Gastrocnemius medialis (tissue), 4 donors: Measurements from ENCODE around the gene ZNF445.

Source experiments
- CTCF ChIP-seq, 5 experiments: fragments of 450-650 bp in 3 of 5; fragments of 200-600 bp in 2 of 5; sonication (generic) in 2 of 5; IDR thresholded peaks in 4 of 5; conservative IDR thresholded peaks in 1 of 5; 1 replicate in 4 of 5; 2 replicates in 1 of 5; pipeline ENCODE4 v1.5.1; 2016 to 2019; ENCODE audit warnings: antibody characterized with exemption in 5 of 5, mild to moderate bottlenecking in 3 of 5, moderate library complexity in 3 of 5
- POLR2A ChIP-seq, 2 donors: fragments of 450-650 bp; IDR thresholded peaks; one replicate each; pipeline ENCODE4 v1.6.1; 2017; ENCODE audit warnings: antibody characterized with exemption in 2 of 2, mild to moderate bottlenecking in 2 of 2, moderate library complexity in 2 of 2

GRCh38 chr3:44516230-44516629, 38.8 kb upstream of the ZNF445 start:
- TF ChIP-seq CTCF (IDR thresholded peaks at IDR 0.05 in 4 of 5, conservative IDR thresholded peaks at IDR 0.05 in 1 of 5) (no peak), POLR2A (IDR thresholded peaks at IDR 0.05) (no peak)
